B cell (primary cell): ENCODE data around the gene FIZ1. TPM values are rescaled to one million over a fixed set of nuclear protein-coding genes. Genes with fewer than 3 reads are reported as not detected.
A peak's percentile ranks its signal among the peaks of the same experiment; 100 is the strongest.

Experiments
- ATAC-seq: fragments of 200-7000 bp; cut with Tn5 transposase; one replicate; pipeline ENCODE4 v1.10.0; 2021; ENCODE audit warnings: low read depth, mild to moderate bottlenecking, moderate number of reproducible peaks, moderate library complexity
- CTCF ChIA-PET: fragments of 350-600 bp; sonication (Branson Sonifier 250); formaldehyde crosslinking; loops from one replicate; lab custom pipeline; 2021; ENCODE audit warnings: antibody characterized with exemption, inconsistent platforms; lab: Charles Lee
- POLR2A ChIA-PET: fragments of 350-600 bp; sonication (Branson Sonifier 250); formaldehyde crosslinking; loops from one replicate; lab custom pipeline; 2021; ENCODE audit warnings: antibody characterized with exemption; lab: Charles Lee
- DNase-seq: peaks from one replicate; pipeline ENCODE4 v3.0.0; 2013
- H2AFZ ChIP-seq: 2 replicates; pipeline ENCODE4 v1.6.1; 2012; ENCODE audit warnings: mild to moderate bottlenecking, low read depth, low read length; ENCODE audit not compliant: insufficient read depth, poor library complexity, severe bottlenecking
- H3K27ac ChIP-seq, 2 donors: 1 replicate in 1 of 2; 2 replicates in 1 of 2; pipeline ENCODE4 v1.5.1; 2012 to 2013; ENCODE audit warnings: low read length in 2 of 2, mild to moderate bottlenecking in 2 of 2, moderate library complexity in 1 of 2
- H3K27me3 ChIP-seq, 4 experiments: fragments of 200-600 bp in 1 of 4; sonication (generic) in 1 of 4; replicated peaks in 1 of 4; 1 replicate in 2 of 4; 2 replicates in 2 of 4; pipeline versions ENCODE4 v1.6.1 to v1.7.0; 2013 to 2016; ENCODE audit warnings: low read length in 3 of 4, mild to moderate bottlenecking in 2 of 4, mixed read lengths in 1 of 4, moderate library complexity in 1 of 4; ENCODE audit not compliant: insufficient read depth in 4 of 4, control insufficient read depth in 3 of 4; ENCODE audit errors: control extremely low read depth in 1 of 4
- H3K36me3 ChIP-seq, 2 experiments: replicated peaks in 1 of 2; 1 replicate in 1 of 2; 2 replicates in 1 of 2; pipeline versions ENCODE4 v1.6.1 to v1.7.1; 2013; ENCODE audit warnings: low read length in 1 of 2; ENCODE audit not compliant: insufficient read depth in 2 of 2, control insufficient read depth in 1 of 2; ENCODE audit errors: control extremely low read depth in 1 of 2, extremely low read depth in 1 of 2
- H3K4me1 ChIP-seq, 2 donors: fragments of 200-600 bp in 1 of 2; sonication (generic) in 1 of 2; 1 replicate in 1 of 2; 2 replicates in 1 of 2; pipeline versions ENCODE4 v1.5.1 to v1.6.1; 2013 to 2017; ENCODE audit warnings: low read length in 2 of 2; ENCODE audit not compliant: control insufficient read depth in 2 of 2, insufficient read depth in 2 of 2
- H3K4me2 ChIP-seq: replicated peaks from 2 replicates; pipeline ENCODE3; 2012; ENCODE audit warnings: mild to moderate bottlenecking, low read depth, low read length; ENCODE audit not compliant: poor library complexity, severe bottlenecking
- H3K4me3 ChIP-seq, 5 experiments: fragments of 200-600 bp in 1 of 5; sonication (generic) in 1 of 5; 1 replicate in 3 of 5; 2 replicates in 2 of 5; pipeline versions ENCODE4 v1.5.1 to v1.7.0; 2011 to 2016; ENCODE audit warnings: low read length in 4 of 5, mild to moderate bottlenecking in 4 of 5, low read depth in 2 of 5, control low read depth in 1 of 5, moderate library complexity in 1 of 5; ENCODE audit not compliant: insufficient read depth in 1 of 5; ENCODE audit errors: control extremely low read depth in 1 of 5, extremely low read depth in 1 of 5
- H3K79me2 ChIP-seq: fragments of 200-600 bp; sonication (generic); one replicate; pipeline ENCODE4 v1.6.0; 2016; ENCODE audit warnings: low read length; ENCODE audit not compliant: control insufficient read depth, insufficient read depth
- H3K9ac ChIP-seq: fragments of 200-600 bp; sonication (generic); 2 replicates; pipeline ENCODE4 v1.6.1; 2017; ENCODE audit warnings: mild to moderate bottlenecking, low read length, moderate library complexity
- H3K9me3 ChIP-seq, 3 donors: one replicate each; pipeline versions ENCODE4 v1.6.1 to v1.7.1; 2013; ENCODE audit warnings: low read length in 2 of 3; ENCODE audit not compliant: control insufficient read depth in 2 of 3, insufficient read depth in 1 of 3; ENCODE audit errors: control extremely low read depth in 1 of 3
- H4K20me1 ChIP-seq: 2 replicates; pipeline ENCODE4 v1.6.0; 2012; ENCODE audit warnings: mild to moderate bottlenecking, low read length; ENCODE audit not compliant: insufficient read depth, control insufficient read depth, poor library complexity, severe bottlenecking
- H3K27ac Mint-ChIP-seq: one replicate; pipeline ENCODE4 v1.8.0; 2021; ENCODE audit warnings: mixed read lengths
- H3K27me3 Mint-ChIP-seq: one replicate; pipeline ENCODE4 v1.8.0; 2021; ENCODE audit warnings: mixed read lengths
- H3K4me1 Mint-ChIP-seq: one replicate; pipeline ENCODE4 v1.8.0; 2021; ENCODE audit warnings: mixed read lengths
- H3K4me3 Mint-ChIP-seq: one replicate; pipeline ENCODE4 v1.8.0; 2021; ENCODE audit warnings: mixed read lengths
- H3K9me3 Mint-ChIP-seq: one replicate; pipeline ENCODE4 v1.8.0; 2022; ENCODE audit warnings: mixed read lengths; ENCODE audit not compliant: insufficient read depth
- CTCF ChIP-seq: fragments of 200-600 bp; IDR thresholded peaks from one replicate; pipeline ENCODE4 v1.8.0; 2022; ENCODE audit warnings: antibody characterized with exemption, mild to moderate bottlenecking
- EZH2 ChIP-seq: IDR thresholded peaks from 2 replicates; pipeline ENCODE4 v1.6.1; 2012; ENCODE audit warnings: borderline replicate concordance, low read depth, mild to moderate bottlenecking, moderate library complexity, low read length; ENCODE audit not compliant: insufficient read depth, poor library complexity, severe bottlenecking
- WGBS: methylation state at CpG from one replicate; pipeline ENCODE4 v1.1.5; 2013; ENCODE audit warnings: missing lambda C conversion rate; ENCODE audit not compliant: insufficient coverage; 5-methylcytosine and 5-hydroxymethylcytosine counted together
- intact Hi-C: fragments of 100-400 bp; cut with micrococcal nuclease; formaldehyde crosslinking; loops from one replicate; pipeline ENCODE4 v1.10.0; 2022
- polyA plus RNA-seq: library from polyadenylated mRNA; depleted of rRNA; stranded (reverse); fragments of >200 nt; gene quantifications from 2 replicates; pipeline ENCODE4 v1.2.3, GENCODE V29; 2012
- total RNA-seq, 2 donors: library from RNA; stranded (reverse); fragments of 120-200 nt in 1 of 2; gene quantifications; 1 replicate in 1 of 2; 2 replicates in 1 of 2; pipeline versions ENCODE4 v1.2.3 to v1.2.4, GENCODE V29; 2013 to 2022

The FIZ1 gene
- total and polyA plus RNA-seq, 2 donors (not counting 1 experiment from before 2014, with no cell fraction given), result 8.0 to 26.4 TPM

GRCh38 chr19:55616395-55616875 is 17.1 kb upstream of the FIZ1 start:
- Mint-ChIP-seq H3K4me3 (no peak overlapping the region), H3K27ac (peak overlapping the region; percentile 78), H3K4me1 (peaks cover 20% of the 10 kb centered on the region), H3K27me3 (no peaks in the 10 kb centered on the region), H3K9me3 (no peaks in the 10 kb centered on the region)
- H3K27me3 ChIP-seq, result no peaks in the 10 kb centered on the region
- H3K79me2 ChIP-seq, result peaks cover 29% of the 10 kb centered on the region
- H3K36me3 ChIP-seq, result peaks cover 0 to 21% of the 10 kb centered on the region in 2 experiments
- ChIA-PET POLR2A (no interaction called here), CTCF (interaction anchor here (0.8 kb wide), 1 partner anchor 23 kb away, joined by 3 read pairs; no protein-coding TSS in a partner anchor)
- H2AFZ ChIP-seq, result no peak overlapping the region
- no peak for TF ChIP-seq EZH2
- TF ChIP-seq CTCF, result no peak
- H3K27ac ChIP-seq, result no peak overlapping the region
- ATAC-seq, result no peak
- H3K4me3 ChIP-seq, result no peak overlapping the region
- no peak for DNase-seq
- peaks cover 14 to 16% of the 10 kb centered on the region in 2 donors for H3K4me1 ChIP-seq
- WGBS, result 97% methylated on average over 38 of the region's 38 CpGs
- peaks cover 30% of the 10 kb centered on the region for H4K20me1 ChIP-seq
- H3K9ac ChIP-seq, result no peak overlapping the region
- intact Hi-C loops, result no loop called here
- H3K9me3 ChIP-seq, result no peaks in the 10 kb centered on the region
- H3K4me2 ChIP-seq, result no peak overlapping the region

GRCh38 chr19:55615543-55616394 is 16.5 kb upstream of the FIZ1 start:
- H3K27ac Mint-ChIP-seq, result no peak overlapping the region
- H3K9me3 Mint-ChIP-seq, result no peaks in the 10 kb centered on the region
- ChIA-PET CTCF (interaction anchor here (0.8 to 1.0 kb wide), 2 partner anchors 9 to 24 kb away, joined by 3 read pairs; no protein-coding TSS in a partner anchor), POLR2A (no interaction called here)
- no peak overlapping the region for H3K27ac ChIP-seq
- no peaks in the 10 kb centered on the region for H3K27me3 ChIP-seq
- H3K36me3 ChIP-seq, result peaks cover 0 to 17% of the 10 kb centered on the region in 2 experiments
- peaks cover 36% of the 10 kb centered on the region for H3K79me2 ChIP-seq
- ATAC-seq (no peak), DNase-seq (no peak)
- TF ChIP-seq EZH2 (no peak), CTCF (no peak)
- H3K4me3 Mint-ChIP-seq, result no peak overlapping the region
- no peaks in the 10 kb centered on the region for H3K9me3 ChIP-seq
- no peaks in the 10 kb centered on the region for H3K27me3 Mint-ChIP-seq
- H3K9ac ChIP-seq, result no peak overlapping the region
- H3K4me1 Mint-ChIP-seq, result peaks cover 27% of the 10 kb centered on the region
- peaks cover 37% of the 10 kb centered on the region for H4K20me1 ChIP-seq
- H3K4me2 ChIP-seq, result no peak overlapping the region
- H3K4me1 ChIP-seq, result peaks cover 14 to 18% of the 10 kb centered on the region in 2 donors
- intact Hi-C loops, result no loop called here
- 98% methylated on average over 84 of the region's 88 CpGs for WGBS
- no peak overlapping the region for H3K4me3 ChIP-seq
- H2AFZ ChIP-seq, result no peak overlapping the region
